ENCODE measurements around the gene CDH24.

Gene CDH24

DNA sequence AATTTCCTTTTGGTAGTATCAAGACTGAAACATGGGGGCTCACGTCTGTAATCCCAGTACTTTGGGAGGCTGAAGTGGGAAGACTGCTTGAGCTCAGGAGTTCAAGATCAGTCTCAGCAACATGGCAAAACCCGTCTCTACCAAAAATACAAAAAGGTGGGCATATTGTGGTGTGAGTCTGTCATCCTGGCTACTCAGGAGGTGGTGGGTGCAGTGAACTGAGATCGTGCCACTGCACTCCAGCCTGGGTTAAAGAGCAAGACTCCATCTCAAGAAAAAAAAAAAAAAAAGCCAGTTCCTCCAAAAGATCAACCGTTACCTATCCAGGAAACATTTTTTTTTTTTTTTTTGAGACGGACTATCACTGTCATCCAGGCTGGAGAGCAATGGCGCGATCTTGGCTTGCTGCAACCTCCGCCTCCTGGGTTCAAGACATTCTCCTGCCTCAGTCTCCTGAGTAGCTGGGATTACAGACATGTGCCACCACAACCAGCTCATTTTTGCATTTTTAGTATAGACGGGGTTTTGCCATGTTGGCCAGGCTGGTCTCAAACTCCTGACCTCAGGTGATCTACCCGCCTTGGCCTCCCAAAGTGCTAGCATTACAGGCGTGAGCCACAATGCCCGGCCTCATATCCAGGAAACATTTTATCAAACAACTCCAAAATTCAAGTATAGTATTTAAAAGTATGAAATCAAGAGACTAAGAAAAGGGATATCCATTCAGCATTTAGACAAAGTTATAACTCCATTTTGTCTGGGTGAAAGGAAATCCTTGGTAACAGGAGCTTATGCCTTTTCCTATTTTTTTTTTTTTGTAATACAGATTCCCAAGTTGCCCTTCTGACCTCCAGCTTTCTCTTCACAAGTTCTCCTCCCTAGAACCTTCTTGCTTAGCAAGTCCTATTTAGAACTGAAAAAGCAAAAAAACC is 34.2 kb upstream of the CDH24 start:
- intact Hi-C loops (cut with DNase I): no loop called here
- DNase-seq: no peak

- DNase-seq: no peak
- intact Hi-C loops (cut with DNase I): no loop called here
Measured at GRCh38 chr14:23090254-23090636, 32.9 kb upstream of the CDH24 start.

DNA sequence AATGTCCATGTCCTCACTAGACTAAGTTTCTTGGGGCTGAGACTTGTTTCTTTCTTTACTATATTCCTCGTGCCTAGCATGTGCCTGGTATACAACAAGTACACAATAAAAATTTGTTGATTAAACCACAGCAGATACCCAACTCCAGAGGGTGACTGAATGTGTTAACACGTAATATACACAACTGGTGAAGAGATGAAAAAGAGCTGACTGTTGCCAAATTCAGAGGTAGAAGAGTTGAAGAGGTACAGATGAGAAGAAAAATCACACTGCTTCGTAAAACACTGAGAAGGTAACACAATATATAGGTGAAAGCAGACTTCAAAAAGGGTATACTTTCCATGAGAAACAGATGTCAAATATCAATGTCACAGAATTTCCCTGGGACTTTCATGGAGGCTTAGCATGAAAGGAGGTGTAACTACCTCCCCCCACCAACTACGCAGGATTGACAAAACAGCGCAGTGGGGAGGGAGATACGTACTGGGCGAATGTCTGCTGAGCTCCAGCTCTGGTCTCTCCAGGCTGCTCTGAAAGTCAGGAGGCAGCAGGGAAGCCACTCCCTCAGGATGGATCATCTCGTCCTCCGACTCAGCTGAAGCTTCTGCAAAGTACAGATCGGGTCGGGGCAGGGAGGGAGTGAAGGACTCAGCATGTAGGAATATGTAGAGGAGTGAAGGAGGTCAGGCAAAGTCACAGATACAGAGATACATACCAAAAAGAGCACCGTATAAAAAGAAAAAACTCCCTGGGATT is 32.4 kb upstream of the CDH24 start:
- DNase-seq: peak in 1 of 10 donors; percentile 35
- intact Hi-C loops (cut with DNase I): no loop called here

DNA sequence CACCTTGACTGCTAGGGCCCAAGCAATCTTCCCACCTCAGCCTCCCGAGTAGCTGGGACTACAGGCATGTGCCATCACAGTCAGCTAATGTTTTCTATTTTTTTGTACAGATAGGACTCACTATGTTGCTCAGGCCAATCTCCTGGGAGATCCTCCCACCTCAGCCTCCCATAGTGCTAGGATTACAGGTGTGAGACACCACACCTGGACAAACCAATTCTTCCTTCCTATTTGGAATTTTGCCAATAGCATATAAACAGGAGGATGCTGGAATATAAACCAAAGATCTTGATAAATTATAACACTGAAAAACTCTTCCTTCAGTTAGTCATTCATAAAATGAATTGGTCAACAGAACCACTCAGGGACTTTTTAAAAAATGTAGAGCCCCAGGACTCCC is 29.2 kb upstream of the CDH24 start:
- intact Hi-C loops (cut with DNase I): no loop called here
- DNase-seq: no peak

DNA sequence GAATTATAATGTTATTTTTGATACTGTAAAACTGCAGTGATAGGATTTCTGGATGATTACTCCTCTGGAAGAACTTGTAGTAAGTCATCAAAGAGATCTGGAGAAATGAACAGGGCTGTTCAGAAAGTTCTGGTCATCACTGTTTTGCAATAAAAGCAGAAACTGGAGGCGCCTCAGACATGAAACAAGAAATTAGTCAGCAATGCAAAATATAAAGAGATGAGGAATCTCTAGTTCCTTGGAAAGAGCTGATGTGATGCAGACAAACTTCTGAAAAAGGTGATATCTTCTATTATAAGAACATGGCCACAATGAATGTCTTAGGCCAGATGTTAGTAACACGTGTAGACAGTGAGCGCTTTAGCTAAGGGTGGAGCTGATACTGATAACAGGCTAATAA is 28.1 kb upstream of the CDH24 start:
- no peak for DNase-seq
- intact Hi-C loops (cut with DNase I): no loop called here

GRCh38 chr14:23080474-23080873 is 23.2 kb upstream of the CDH24 start:
- intact Hi-C loops (cut with DNase I): no loop called here
- no peak for DNase-seq

- no peak for DNase-seq
- intact Hi-C loops (cut with DNase I): no loop called here
Measured at GRCh38 chr14:23079716-23080115, 22.4 kb upstream of the CDH24 start.

- DNase-seq: no peak
Measured at GRCh38 chr14:23078692-23079116, 21.4 kb upstream of the CDH24 start.

GRCh38 chr14:23077962-23078361 is 20.6 kb upstream of the CDH24 start:
- intact Hi-C loops (cut with DNase I): no loop called here
- no peak for DNase-seq

More at GRCh38 chr14:23078692-23079116, 21.4 kb upstream of the CDH24 start:
- intact Hi-C loops (cut with DNase I): no loop called here

DNA sequence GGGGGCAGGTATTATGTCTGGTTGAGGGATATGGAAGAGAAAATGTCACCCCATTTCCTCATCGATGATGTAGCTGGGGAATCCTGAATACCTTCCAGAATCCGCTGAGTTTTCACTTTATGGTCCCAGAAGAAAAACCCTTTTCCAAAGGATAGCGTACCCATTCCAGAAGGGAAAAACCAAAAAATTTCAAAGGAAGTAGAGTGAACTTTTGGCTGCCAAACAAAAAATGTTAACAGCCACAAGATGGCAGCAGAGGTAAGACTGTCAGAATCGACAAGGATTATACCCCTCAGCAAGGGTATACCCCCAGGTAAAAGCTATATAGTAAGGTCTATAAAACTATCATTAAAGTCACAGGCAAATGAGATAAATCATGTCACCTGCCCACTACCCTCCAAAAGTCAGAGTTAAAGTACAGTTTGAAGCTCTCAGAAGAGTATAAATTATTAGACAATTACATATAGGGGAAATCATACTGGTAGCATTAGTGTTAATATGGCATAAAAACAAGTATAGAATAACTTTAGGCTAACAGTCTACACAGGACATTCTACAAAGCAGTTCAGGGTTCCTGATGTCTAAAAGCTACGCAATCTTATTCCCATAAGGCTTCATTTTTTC is 19.6 kb upstream of the CDH24 start:
- DNase-seq: no peak

GRCh38 chr14:23074906-23075305 is 17.6 kb upstream of the CDH24 start:
- no peak for DNase-seq
- intact Hi-C loops (cut with DNase I): no loop called here

More for the DNA sequence above, 19.6 kb upstream of the CDH24 start:
- intact Hi-C loops (cut with DNase I): no loop called here

- DNase-seq: peak in 1 of 10 donors; percentile 5
Measured at GRCh38 chr14:23071921-23072539, 14.7 kb upstream of the CDH24 start.

DNA sequence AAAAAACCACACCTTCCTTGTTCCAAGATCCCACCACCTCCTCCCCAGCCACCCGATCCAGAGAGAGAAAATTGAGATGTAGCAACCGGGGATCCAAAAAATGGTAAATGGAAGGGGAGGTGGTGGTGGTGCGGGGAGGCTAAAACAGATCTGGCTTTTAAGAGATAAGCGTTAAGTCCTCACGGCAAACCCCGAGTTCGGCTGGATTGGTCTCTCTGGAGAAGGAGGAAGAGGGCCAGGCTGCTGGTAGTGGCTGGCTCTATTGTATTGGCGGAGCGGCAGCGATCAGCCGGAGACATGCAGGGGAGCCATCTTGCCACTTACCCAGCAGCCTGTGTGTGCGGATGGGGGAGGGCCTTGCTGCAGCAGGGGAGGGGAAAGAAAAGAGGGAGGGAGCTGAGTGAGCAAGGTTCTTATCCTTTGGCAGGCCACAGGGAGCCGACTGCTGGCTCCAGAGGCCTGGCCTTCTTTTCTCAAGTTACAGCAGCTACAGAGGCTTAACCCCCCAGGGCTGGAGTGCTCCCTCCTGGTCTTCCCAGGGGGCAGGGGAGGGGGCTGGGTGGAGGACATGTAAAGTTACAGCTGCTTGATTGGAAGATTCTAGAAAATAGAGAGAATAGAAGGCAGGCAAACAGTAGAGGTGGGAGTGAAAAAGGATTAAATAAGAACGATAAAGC is 14.1 kb upstream of the CDH24 start:
- DNase-seq: peak; percentile 67 to 98 (median 81)
- intact Hi-C loops (cut with DNase I): no loop called here

More at GRCh38 chr14:23071921-23072539, 14.7 kb upstream of the CDH24 start:
- intact Hi-C loops (cut with DNase I): no loop called here

DNA sequence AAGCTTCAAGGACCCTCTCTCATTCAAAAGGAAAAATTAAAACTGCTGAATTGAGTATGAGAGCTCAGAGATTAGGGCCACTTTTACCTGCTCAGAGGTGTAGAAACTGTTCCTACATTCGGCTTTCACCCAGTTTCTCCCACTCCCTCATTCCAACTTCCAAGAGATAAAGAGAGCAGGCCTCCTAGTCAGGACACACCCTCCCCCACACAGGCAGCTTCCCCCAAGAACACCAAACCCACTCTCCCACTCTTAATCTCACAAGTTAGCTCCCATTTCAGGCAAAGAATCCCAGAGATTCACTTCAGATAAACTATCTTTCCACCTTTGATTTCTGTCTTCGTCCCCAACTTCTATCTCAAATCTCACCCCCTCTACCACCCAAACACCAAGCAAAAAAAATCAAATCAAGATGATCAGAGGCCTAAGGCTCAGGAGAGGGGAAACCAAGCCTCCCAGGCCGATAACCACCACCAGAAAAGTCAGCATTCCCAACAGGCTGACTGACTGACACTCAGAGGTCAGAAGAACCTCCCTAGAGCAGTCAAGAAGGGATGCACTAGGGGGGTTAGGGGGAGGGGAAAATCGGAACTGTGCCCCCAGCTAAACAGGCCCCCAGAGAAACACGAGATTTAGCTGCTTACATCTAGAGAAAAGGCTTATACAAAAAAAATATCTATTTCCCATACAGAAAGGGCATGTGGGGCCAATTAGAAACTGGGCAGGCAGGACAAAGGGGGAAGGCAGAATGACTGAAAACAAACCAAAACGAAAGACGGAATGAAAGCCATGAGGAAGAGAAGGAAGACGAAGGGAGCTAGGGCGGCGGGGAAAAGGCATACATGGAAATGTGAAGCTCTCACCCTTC is 13.2 kb upstream of the CDH24 start:
- peak in 1 of 10 donors; percentile 22 for DNase-seq
- intact Hi-C loops (cut with DNase I): no loop called here

- DNase-seq: peak in 1 of 10 donors; percentile 43
- intact Hi-C loops (cut with DNase I): no loop called here
Measured at GRCh38 chr14:23069413-23069806, 12.1 kb upstream of the CDH24 start.

- intact Hi-C loops (cut with DNase I): no loop called here
- peak in 8 of 10 donors; percentile 62 to 95 (median 79) for DNase-seq
Measured at GRCh38 chr14:23068789-23069412, 11.6 kb upstream of the CDH24 start.

DNA sequence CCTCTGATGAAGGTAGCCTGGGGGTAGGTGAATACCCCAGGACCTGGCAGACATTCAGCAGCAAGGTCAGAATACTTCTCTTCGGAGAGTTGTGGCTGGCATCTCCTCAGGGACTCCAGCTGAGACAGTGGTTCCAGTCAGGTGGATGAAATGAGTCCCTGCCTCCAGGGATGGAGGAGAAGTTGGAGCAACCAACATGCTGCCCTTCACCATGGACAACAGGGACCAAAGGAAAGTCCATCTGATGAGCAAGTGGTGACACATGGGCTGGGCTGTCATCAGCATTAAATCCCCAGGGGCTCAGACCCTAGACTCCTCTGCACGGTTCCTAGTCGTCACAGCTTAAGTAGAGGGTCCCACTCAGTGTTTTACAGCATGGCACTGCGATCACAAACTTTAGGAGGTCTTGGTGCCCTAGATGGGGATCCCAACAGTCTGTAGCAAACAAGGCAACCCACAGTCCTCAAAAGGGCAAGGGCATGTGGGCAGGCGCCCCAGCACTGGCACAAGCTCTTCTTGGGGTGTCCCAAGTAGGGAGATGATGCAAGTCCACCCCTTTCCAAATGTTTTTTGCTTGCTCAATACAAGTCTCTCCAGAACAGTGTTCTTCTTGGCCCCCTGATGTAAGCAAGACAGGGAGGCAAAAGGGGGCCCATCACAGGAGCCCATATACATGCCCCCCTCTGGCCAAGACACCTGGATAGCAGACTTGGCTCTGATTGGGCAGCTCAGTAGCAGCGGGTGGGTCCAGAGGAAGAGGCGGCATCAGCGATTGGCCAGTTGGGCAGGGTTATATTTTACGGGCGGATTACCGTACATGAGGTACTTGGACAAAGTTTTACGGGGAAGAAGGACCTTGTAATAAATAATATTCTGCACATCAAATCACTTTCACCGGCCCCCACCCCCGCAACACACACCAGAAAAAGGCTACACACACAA is 10.8 kb upstream of the CDH24 start:
- intact Hi-C loops (cut with DNase I): no loop called here

More for the DNA sequence above, 10.8 kb upstream of the CDH24 start:
- peak in 1 of 10 donors; percentile 82 for DNase-seq

Data from posterior cingulate gyrus (tissue), 11 donors.